Measurements from ENCODE around the gene ZFPM1. TPM values are rescaled to one million over a fixed set of nuclear protein-coding genes. Genes with fewer than 3 reads are reported as not detected.

Gene ZFPM1
- total RNA-seq, 1 experiment from 2014 or later: 14.6 TPM

- DNase-seq (ENCODE audit: low read depth, low spot score): no peak
- no peaks in the 10 kb centered on the region for H3K27me3 ChIP-seq (ENCODE audit: insufficient read depth, low read length)
- no peaks in the 10 kb centered on the region for H3K9me2 ChIP-seq (ENCODE audit: insufficient read depth)
- TF ChIP-seq ZFX (IDR thresholded peaks at IDR 0.05): no peak
- TF ChIP-seq SRF (IDR thresholded peaks at IDR 0.05; ENCODE audit: low read depth): no peak
- TF ChIP-seq CBX3 (IDR thresholded peaks at IDR 0.05; ENCODE audit: low read depth): no peak
- TF ChIP-seq RAD21 (IDR thresholded peaks at IDR 0.05; ENCODE audit: low read depth): no peak
- TF ChIP-seq POLR2AphosphoS5 (IDR thresholded peaks at IDR 0.05; ENCODE audit: low read depth, low read length): no peak
- TF ChIP-seq ELF1 (IDR thresholded peaks at IDR 0.05; ENCODE audit: borderline replicate concordance, low read depth): no peak
- no peak for TF ChIP-seq MAX (IDR thresholded peaks at IDR 0.05)
- no peak for TF ChIP-seq REST (IDR thresholded peaks at IDR 0.05; ENCODE audit: low read depth)
- no peak for TF ChIP-seq EGR1 (IDR thresholded peaks at IDR 0.05; ENCODE audit: low read depth)
- TF ChIP-seq YY1 (IDR thresholded peaks at IDR 0.05; ENCODE audit: extremely low read depth, insufficient replicate concordance, low read depth, low read length): no peak
- BruUV-seq (replicated peaks): no TSS peak
- H3K9me3 ChIP-seq (ENCODE audit: control insufficient read depth in 1 of 2, insufficient read depth in 1 of 2, low read depth in 1 of 2, low read length in 2 of 2): no peaks in the 10 kb centered on the region
- no peaks in the 10 kb centered on the region; the same call in 1 of the 2 replicates for H3K79me2 ChIP-seq (ENCODE audit: insufficient read depth, low read length)
- peaks cover 4 to 13% of the 10 kb centered on the region in 2 experiments; a peak in 2 of 4 replicates for H3K4me1 ChIP-seq (ENCODE audit: control insufficient read depth in 1 of 2, insufficient read depth in 2 of 2, low read length in 2 of 2)
- H3K27ac ChIP-seq (ENCODE audit: low read depth, low read length): no peak overlapping the region
- no peak overlapping the region for H2AFZ ChIP-seq (ENCODE audit: low read depth, low read length, poor library complexity, severe bottlenecking)
- ATAC-seq: no peak
- no peak overlapping the region for H3K4me3 ChIP-seq (replicated peaks in 1 of 2; ENCODE audit: low read depth in 1 of 2, low read length in 2 of 2)
- H4K20me1 ChIP-seq (ENCODE audit: insufficient read depth): no peaks in the 10 kb centered on the region
- intact Hi-C loops (cut with micrococcal nuclease): no loop called here
- CTCF ChIA-PET: no interaction called here
- RAD21 ChIA-PET (ENCODE audit: low non-redundant PET in 1 of 2, low total read pairs in 2 of 2, uncharacterized antibody in 2 of 2, unreplicated experiment in 2 of 2): no interaction called here
- peaks cover 0 to 2% of the 10 kb centered on the region in 2 experiments; a peak in 1 of 4 replicates for H3K36me3 ChIP-seq (ENCODE audit: control insufficient read depth in 1 of 2, insufficient read depth in 2 of 2, low read length in 2 of 2)
- H3K9ac ChIP-seq (ENCODE audit: low read length): no peak overlapping the region
- POLR2A ChIA-PET: no interaction called here
- H3K4me2 ChIP-seq (ENCODE audit: low read length): no peak overlapping the region
Observed at GRCh38 chr16:88486398-88487123, 33.5 kb downstream of the ZFPM1 start.

Measured in HCT116 (cell line).